T-helper 17 cell (primary cell): ENCODE data around the gene TRMU. TPM values are rescaled to one million over a fixed set of nuclear protein-coding genes. Genes with fewer than 3 reads are reported as not detected.

Source experiments
- ATAC-seq: fragments of 150-1000 bp; cut with Tn5 transposase; 2 replicates; pipeline ENCODE4 v1.10.0; 2021; ENCODE audit warnings: mild to moderate bottlenecking, moderate library complexity
- DNase-seq, 3 donors: peaks; one replicate each; pipeline versions ENCODE4 v3.0.0 to v3.0.0-alpha.2; 2020 to 2021
- H3K9me3 ChIP-seq: one replicate; pipeline ENCODE4 v1.7.0; 2013; ENCODE audit warnings: low read length, mild to moderate bottlenecking; ENCODE audit not compliant: control insufficient read depth, poor library complexity, severe bottlenecking
- H3K27ac Mint-ChIP-seq: one replicate; pipeline ENCODE4 v1.8.0; 2022; ENCODE audit warnings: mild to moderate bottlenecking, moderate library complexity, mixed read lengths
- H3K27me3 Mint-ChIP-seq: one replicate; pipeline ENCODE4 v1.8.0; 2022; ENCODE audit warnings: mixed read lengths
- H3K36me3 Mint-ChIP-seq: one replicate; pipeline ENCODE4 v1.8.0; 2022; ENCODE audit warnings: low read depth, mixed read lengths
- H3K4me1 Mint-ChIP-seq: one replicate; pipeline ENCODE4 v1.8.0; 2022; ENCODE audit warnings: mild to moderate bottlenecking, mixed read lengths
- H3K4me3 Mint-ChIP-seq: one replicate; pipeline ENCODE4 v1.8.0; 2022; ENCODE audit warnings: mild to moderate bottlenecking, moderate library complexity, mixed read lengths
- total RNA-seq, 4 donors: library from RNA in 2 of 4; stranded (reverse) in 2 of 4; gene quantifications; one replicate each; pipeline ENCODE4 v1.2.3 and lab custom pipeline; 2022 to 2026

TRMU gene
- total RNA-seq, 2 donors from 2014 or later, result 47.5 to 54.8 TPM

GRCh38 chr22:46331496-46331895 is 4.0 kb upstream of the TRMU start:
- ATAC-seq, result no peak
- peaks cover 4% of the 10 kb centered on the region for H3K36me3 Mint-ChIP-seq
- no peak overlapping the region for H3K27ac Mint-ChIP-seq
- peaks cover 12% of the 10 kb centered on the region for H3K4me1 Mint-ChIP-seq
- no peaks in the 10 kb centered on the region for H3K9me3 ChIP-seq
- DNase-seq, result no peak
- no peaks in the 10 kb centered on the region for H3K27me3 Mint-ChIP-seq
- no peak overlapping the region for H3K4me3 Mint-ChIP-seq

GRCh38 chr22:46336119-46337078 is 885 bp downstream of the TRMU start:
- H3K27ac Mint-ChIP-seq, result peak overlapping the region; percentile 97
- peak; percentile 24 for ATAC-seq
- H3K4me1 Mint-ChIP-seq, result peaks cover 33% of the 10 kb centered on the region
- peaks cover 12% of the 10 kb centered on the region for H3K36me3 Mint-ChIP-seq
- DNase-seq, result no peak
- H3K4me3 Mint-ChIP-seq, result peak overlapping the region; percentile 99
- no peaks in the 10 kb centered on the region for H3K27me3 Mint-ChIP-seq
- H3K9me3 ChIP-seq, result no peaks in the 10 kb centered on the region

- Mint-ChIP-seq H3K4me3 (no peak overlapping the region), H3K36me3 (peaks cover 12% of the 10 kb centered on the region), H3K27ac (peak overlapping the region; percentile 72), H3K4me1 (peaks cover 33% of the 10 kb centered on the region), H3K27me3 (no peaks in the 10 kb centered on the region)
- H3K9me3 ChIP-seq, result no peaks in the 10 kb centered on the region
- ATAC-seq, result no peak
- no peak for DNase-seq
Observed at GRCh38 chr22:46337870-46338269, 2.4 kb downstream of the TRMU start.

GRCh38 chr22:46338636-46339035 is 3.1 kb downstream of the TRMU start:
- Mint-ChIP-seq H3K36me3 (peaks cover 12% of the 10 kb centered on the region), H3K4me1 (peaks cover 31% of the 10 kb centered on the region), H3K4me3 (no peak overlapping the region), H3K27ac (peak overlapping the region; percentile 72), H3K27me3 (no peaks in the 10 kb centered on the region)
- DNase-seq (no peak), ATAC-seq (no peak)
- no peaks in the 10 kb centered on the region for H3K9me3 ChIP-seq

- Mint-ChIP-seq H3K27me3 (no peaks in the 10 kb centered on the region), H3K27ac (peak overlapping the region; percentile 66), H3K36me3 (peaks cover 14% of the 10 kb centered on the region), H3K4me1 (peaks cover 31% of the 10 kb centered on the region), H3K4me3 (no peak overlapping the region)
- ATAC-seq, result no peak
- no peaks in the 10 kb centered on the region for H3K9me3 ChIP-seq
- no peak for DNase-seq
Observed at GRCh38 chr22:46339956-46340355, 4.4 kb downstream of the TRMU start.

GRCh38 chr22:46340676-46341075 is 5.2 kb downstream of the TRMU start:
- ATAC-seq, result no peak
- no peak for DNase-seq
- H3K27me3 Mint-ChIP-seq, result no peaks in the 10 kb centered on the region
- no peaks in the 10 kb centered on the region for H3K9me3 ChIP-seq
- H3K27ac Mint-ChIP-seq, result no peak overlapping the region
- H3K4me1 Mint-ChIP-seq, result peaks cover 30% of the 10 kb centered on the region
- H3K36me3 Mint-ChIP-seq, result peaks cover 16% of the 10 kb centered on the region
- no peak overlapping the region for H3K4me3 Mint-ChIP-seq

- Mint-ChIP-seq H3K4me1 (peaks cover 7% of the 10 kb centered on the region), H3K27ac (no peak overlapping the region), H3K27me3 (no peaks in the 10 kb centered on the region), H3K36me3 (peaks cover 7% of the 10 kb centered on the region), H3K4me3 (no peak overlapping the region)
- ATAC-seq (no peak), DNase-seq (no peak)
- H3K9me3 ChIP-seq, result no peaks in the 10 kb centered on the region
Observed at GRCh38 chr22:46346680-46347405, 11.3 kb downstream of the TRMU start.

GRCh38 chr22:46347646-46348045 is 12.1 kb downstream of the TRMU start:
- peaks cover 7% of the 10 kb centered on the region for H3K4me1 Mint-ChIP-seq
- peaks cover 7% of the 10 kb centered on the region for H3K36me3 Mint-ChIP-seq

GRCh38 chr22:46348099-46348695 is 12.7 kb downstream of the TRMU start:
- H3K27me3 Mint-ChIP-seq, result no peaks in the 10 kb centered on the region
- H3K27ac Mint-ChIP-seq, result no peak overlapping the region
- H3K9me3 ChIP-seq, result no peaks in the 10 kb centered on the region
- H3K36me3 Mint-ChIP-seq, result peaks cover 7% of the 10 kb centered on the region
- no peak for DNase-seq
- H3K4me1 Mint-ChIP-seq, result peaks cover 7% of the 10 kb centered on the region
- ATAC-seq, result no peak
- H3K4me3 Mint-ChIP-seq, result no peak overlapping the region

More at GRCh38 chr22:46347646-46348045, 12.1 kb downstream of the TRMU start:
- Mint-ChIP-seq H3K4me3 (no peak overlapping the region), H3K27ac (no peak overlapping the region), H3K27me3 (no peaks in the 10 kb centered on the region)
- H3K9me3 ChIP-seq, result no peaks in the 10 kb centered on the region
- ATAC-seq (no peak), DNase-seq (no peak)

GRCh38 chr22:46349238-46349637 is 13.7 kb downstream of the TRMU start:
- H3K27me3 Mint-ChIP-seq, result no peaks in the 10 kb centered on the region
- no peak overlapping the region for H3K4me3 Mint-ChIP-seq
- no peak for ATAC-seq
- H3K36me3 Mint-ChIP-seq, result peaks cover 6% of the 10 kb centered on the region
- no peak for DNase-seq
- H3K9me3 ChIP-seq, result no peaks in the 10 kb centered on the region
- no peak overlapping the region for H3K27ac Mint-ChIP-seq
- H3K4me1 Mint-ChIP-seq, result peaks cover 6% of the 10 kb centered on the region

- H3K9me3 ChIP-seq, result no peaks in the 10 kb centered on the region
- DNase-seq (no peak), ATAC-seq (no peak)
- Mint-ChIP-seq H3K4me3 (no peak overlapping the region), H3K27me3 (no peaks in the 10 kb centered on the region), H3K27ac (no peak overlapping the region), H3K36me3 (peaks cover 5% of the 10 kb centered on the region), H3K4me1 (peaks cover 4% of the 10 kb centered on the region)
Observed at GRCh38 chr22:46349681-46350080, 14.2 kb downstream of the TRMU start.

- H3K27ac Mint-ChIP-seq, result no peak overlapping the region
- peaks cover 4% of the 10 kb centered on the region for H3K4me1 Mint-ChIP-seq
- H3K36me3 Mint-ChIP-seq, result peaks cover 5% of the 10 kb centered on the region
- ATAC-seq, result no peak
- H3K4me3 Mint-ChIP-seq, result no peak overlapping the region
- no peaks in the 10 kb centered on the region for H3K27me3 Mint-ChIP-seq
- no peaks in the 10 kb centered on the region for H3K9me3 ChIP-seq
- no peak for DNase-seq
Observed at GRCh38 chr22:46350121-46350520, 14.6 kb downstream of the TRMU start.

- peaks cover 5% of the 10 kb centered on the region for H3K36me3 Mint-ChIP-seq
- ATAC-seq (no peak), DNase-seq (no peak)
- peaks cover 7% of the 10 kb centered on the region for H3K4me1 Mint-ChIP-seq
- no peaks in the 10 kb centered on the region for H3K9me3 ChIP-seq
- no peaks in the 10 kb centered on the region for H3K27me3 Mint-ChIP-seq
- no peak overlapping the region for H3K27ac Mint-ChIP-seq
- H3K4me3 Mint-ChIP-seq, result no peak overlapping the region
Observed at GRCh38 chr22:46350646-46351045, 15.1 kb downstream of the TRMU start.
